GM21723 (cell line): ENCODE data around the gene CHRNB1.
"Not testable (repeated sequence)": the region's sequence is repeated elsewhere in the genome, so short reads cannot be mapped to it uniquely, and the experiment has no call there.

ENCODE experiments used
- ATAC-seq: cut with Tn5 transposase; IDR thresholded peaks from one replicate; pipeline ENCODE4 v1.9.1; 2021; ENCODE audit warnings: mild to moderate bottlenecking, moderate library complexity; ENCODE audit not compliant: unreplicated experiment

Gene CHRNB1

DNA sequence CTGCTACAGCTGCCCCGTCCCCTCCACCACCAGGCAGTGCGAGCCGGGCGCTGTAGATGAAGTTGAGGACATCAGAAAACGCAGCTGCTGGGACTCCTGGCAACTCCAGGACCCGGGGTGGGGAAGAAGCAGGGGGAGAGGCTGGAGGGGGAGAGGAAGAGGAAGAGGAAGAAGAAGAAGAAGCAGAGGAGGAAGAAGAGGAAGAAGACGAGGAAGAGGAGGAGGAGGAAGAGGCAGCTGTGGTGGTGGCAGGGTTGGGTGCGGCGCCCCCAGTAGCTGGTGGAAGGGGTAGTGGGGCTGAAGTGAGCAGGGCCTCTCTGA is 21.4 kb downstream of the CHRNB1 start:
- no peak for ATAC-seq

GRCh38 chr17:7466639-7467341 is 21.9 kb downstream of the CHRNB1 start:
- no peak for ATAC-seq

DNA sequence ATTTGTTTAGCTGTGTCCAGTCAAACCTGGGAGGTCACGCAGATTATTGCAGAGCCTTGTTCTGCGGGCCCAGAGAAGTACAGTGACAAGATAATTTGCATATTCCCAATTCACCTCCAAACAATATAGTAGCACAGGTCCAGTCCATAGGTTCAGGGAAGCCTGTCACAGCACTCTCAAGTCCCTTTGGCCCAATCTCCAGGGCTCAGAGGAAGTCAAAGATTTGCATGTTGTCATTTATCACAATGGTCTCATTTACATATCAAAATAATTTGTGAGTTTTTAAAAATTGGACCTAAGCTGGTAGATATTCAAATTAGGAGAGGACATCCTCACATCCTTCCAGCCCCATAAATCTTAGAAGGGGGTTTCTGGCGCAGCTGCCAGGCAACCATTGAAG is 22.6 kb downstream of the CHRNB1 start:
- ATAC-seq, result no peak

GRCh38 chr17:7468290-7468689 is 23.4 kb downstream of the CHRNB1 start:
- ATAC-seq, result no peak

GRCh38 chr17:7468804-7469389 is 24.0 kb downstream of the CHRNB1 start:
- no peak for ATAC-seq

- ATAC-seq, result not testable (repeated sequence)
Measured at GRCh38 chr17:7469843-7470242, 25.0 kb downstream of the CHRNB1 start.

GRCh38 chr17:7470457-7470973 is 25.7 kb downstream of the CHRNB1 start:
- not testable (repeated sequence) for ATAC-seq

DNA sequence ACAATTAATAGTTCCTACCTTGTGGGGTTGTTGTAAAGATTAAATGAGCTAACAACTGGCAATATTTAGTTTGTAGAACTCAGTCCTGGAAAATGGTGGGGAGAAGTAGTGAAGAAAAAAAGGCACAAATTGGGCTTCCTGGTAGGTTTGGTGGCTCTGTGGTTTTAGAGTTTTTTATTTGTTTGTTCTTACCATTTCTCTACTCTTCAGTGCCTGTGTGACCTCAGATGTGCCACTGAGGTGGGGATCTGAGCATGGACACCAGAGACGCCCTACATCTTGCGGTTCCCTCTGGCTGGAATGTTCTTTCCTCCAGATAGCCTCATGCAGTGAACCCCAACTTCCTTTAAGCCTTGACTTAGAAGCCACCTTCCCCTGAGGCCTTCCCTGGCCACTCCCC is 26.9 kb downstream of the CHRNB1 start:
- no peak for ATAC-seq

GRCh38 chr17:7474767-7475166 is 29.9 kb downstream of the CHRNB1 start:
- ATAC-seq, result not testable (repeated sequence)

GRCh38 chr17:7475764-7476422 is 31.0 kb downstream of the CHRNB1 start:
- ATAC-seq, result no peak

GRCh38 chr17:7476494-7476893 is 31.6 kb downstream of the CHRNB1 start:
- ATAC-seq, result no peak

DNA sequence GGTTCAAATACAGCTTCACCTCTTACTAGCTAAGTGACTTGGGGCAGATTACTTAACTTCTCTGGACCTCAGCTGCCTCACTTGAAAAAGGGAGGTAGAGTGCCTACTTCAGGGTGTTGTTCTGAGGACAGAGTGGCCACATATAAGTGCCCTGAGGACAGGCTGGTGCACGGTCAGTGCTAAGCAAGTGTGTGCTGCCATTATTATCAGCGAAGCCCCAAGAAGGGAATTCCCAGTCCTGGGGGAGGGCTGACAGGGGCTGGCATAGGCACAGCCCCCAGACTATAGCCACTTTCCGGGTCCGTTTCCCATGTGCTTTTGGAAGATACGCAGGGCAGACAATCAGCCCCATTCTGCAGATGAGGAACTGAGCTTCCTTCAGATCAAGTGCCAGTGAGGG is 32.1 kb downstream of the CHRNB1 start:
- ATAC-seq, result no peak

DNA sequence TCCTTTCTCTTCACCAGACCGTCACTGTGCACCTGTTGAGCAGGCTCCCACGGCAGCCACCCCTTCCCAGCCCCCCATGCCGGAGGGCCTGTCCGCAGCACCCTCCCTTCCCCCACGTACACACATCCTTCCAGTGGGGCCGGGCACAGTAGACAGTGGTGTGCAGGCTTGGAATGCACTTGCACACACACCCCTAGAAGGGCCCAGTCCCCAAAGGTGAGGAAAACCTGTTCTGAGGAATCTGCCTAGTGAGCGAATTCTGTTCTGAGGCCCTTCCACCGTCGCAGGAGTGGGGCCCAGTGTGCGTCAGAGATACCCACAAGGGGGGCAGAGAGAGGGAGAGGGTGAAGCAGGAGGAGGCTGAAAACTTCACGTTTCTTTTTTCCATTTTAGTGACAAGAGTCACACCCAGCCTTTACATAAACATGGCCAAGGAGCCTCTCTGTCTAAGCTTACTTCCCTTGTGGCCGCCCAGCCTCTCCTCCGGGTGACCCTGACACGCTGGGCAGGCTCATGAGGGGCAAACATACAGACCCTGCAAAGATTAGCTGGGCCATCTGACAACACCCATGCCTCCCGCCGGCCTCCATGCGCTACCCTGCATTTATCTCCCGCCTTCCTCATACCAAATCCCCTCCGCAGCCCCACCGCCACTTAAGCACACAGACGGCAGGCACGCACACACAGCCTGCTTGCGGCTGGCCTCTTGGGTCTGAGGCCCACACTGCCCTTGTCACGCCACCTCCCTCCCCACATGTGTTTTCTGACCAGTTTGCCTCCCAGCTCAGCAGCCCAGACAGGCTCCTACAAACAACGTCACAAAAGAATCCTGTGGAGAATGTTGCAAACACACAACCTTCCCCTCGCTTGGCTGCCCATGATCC is 32.8 kb downstream of the CHRNB1 start:
- no peak for ATAC-seq

- no peak for ATAC-seq
Measured at GRCh38 chr17:7478276-7479212, 33.7 kb downstream of the CHRNB1 start.

- no peak for ATAC-seq
Measured at GRCh38 chr17:7479213-7480088, 34.6 kb downstream of the CHRNB1 start, which contains the start of gene ZBTB4. Gene ZBTB4 (minus strand): TSS chr17:7479631. CDS start chr17:7466801, 12,830 bp downstream.

- ATAC-seq, result no peak
Measured at GRCh38 chr17:7480089-7480384, 35.2 kb downstream of the CHRNB1 start.

GRCh38 chr17:7481275-7481674 is 36.4 kb downstream of the CHRNB1 start, which contains the start of gene SLC35G6:
Gene SLC35G6 (plus strand): TSS chr17:7481446. CDS start chr17:7481517, 71 bp downstream.
- ATAC-seq, result not testable (repeated sequence)

DNA sequence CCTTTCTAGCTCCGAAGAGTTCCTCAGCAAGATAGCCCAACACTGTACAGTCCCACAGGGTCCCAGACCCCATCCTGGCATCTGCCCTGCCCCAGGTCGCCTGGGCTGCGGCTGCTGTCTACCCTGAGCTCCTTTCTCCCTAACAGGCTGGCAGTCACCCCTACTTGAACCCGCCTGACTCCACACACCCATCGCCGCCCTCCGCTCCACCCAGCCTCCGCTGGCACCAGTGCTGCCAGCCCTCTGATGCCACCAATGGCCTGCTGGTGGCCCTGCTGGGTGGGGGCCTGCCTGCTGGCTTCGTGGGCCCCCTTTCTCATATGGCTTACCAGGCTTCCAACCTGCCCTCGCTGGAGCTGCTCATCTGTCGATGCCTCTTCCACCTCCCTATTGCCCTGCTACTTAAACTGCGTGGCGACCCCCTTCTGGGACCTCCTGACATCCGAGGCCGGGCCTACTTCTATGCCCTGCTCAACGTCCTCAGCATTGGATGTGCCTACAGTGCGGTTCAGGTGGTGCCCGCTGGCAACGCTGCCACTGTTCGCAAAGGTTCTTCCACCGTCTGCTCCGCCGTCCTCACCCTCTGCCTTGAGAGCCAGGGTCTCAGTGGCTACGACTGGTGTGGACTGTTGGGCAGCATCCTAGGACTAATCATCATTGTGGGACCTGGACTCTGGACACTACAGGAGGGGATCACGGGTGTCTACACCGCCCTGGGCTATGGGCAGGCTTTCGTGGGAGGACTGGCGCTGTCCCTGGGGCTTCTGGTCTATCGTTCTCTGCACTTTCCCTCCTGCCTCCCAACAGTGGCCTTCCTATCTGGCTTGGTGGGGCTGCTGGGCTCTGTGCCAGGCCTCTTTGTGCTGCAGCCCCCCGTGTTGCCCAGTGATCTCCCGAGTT is 37.2 kb downstream of the CHRNB1 start:
- not testable (repeated sequence) for ATAC-seq
